ENCODE results near the gene NPAS3.

Gene NPAS3

DNA sequence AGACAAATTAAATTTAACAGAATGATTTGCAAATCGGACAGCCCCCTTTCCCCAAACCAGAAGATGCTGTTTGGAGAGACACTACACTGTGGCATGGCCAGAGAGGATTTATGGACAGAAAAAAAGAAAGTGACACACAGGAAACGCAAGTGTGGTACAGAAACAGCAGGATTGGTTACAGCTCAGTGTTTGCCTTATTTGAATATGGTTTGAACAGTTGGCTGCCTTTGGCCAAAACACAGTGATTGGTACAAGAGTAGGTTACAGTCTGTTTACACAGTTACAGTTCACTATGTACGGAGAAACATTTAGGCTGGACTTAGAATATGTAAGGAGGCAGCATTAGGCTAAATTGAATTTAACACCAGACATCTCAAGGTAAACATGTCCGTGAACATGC is 335.3 kb downstream of the NPAS3 start:
- no peak for DNase-seq

DNA sequence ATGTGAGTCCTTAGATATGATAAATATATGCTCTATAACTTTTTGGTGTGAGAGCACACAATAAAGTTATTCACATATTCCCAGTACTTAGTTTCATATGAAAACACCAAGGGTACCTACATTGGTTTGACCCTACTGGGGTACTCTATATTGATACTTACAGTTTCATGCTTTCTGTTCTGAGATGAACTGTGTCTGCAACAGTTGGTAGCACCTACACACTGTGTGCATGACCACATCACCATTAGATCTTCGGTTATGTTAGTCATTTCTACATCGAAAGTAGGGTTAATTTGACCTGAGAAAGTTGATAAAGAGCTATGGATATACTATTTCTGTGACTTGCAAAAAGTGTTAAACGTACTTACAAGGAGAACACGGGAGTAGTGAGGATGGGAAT is 337.2 kb downstream of the NPAS3 start:
- DNase-seq = no peak

- DNase-seq = no peak
These were observed 341.2 kb downstream of the NPAS3 start for GRCh38 chr14:33279865-33280264.

DNA sequence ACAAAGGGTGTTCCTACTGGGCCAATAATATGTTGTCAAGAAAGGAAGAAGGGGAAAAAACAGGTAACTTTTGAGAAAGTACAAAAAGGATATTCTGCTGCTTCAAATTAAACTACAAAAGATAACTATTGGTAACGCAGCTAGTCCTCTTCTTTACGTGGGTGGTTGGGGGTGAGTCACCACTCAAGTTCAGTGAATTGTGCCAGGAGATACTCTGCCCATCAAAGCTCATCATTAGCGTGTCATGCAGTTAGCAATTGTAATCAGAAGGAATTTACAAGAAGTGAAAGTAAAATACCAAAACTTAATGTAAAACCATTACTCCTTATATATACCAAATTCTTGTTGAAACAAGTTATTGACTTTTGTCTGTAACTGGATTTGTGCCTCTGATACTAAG is 342.0 kb downstream of the NPAS3 start:
- DNase-seq = no peak

DNA sequence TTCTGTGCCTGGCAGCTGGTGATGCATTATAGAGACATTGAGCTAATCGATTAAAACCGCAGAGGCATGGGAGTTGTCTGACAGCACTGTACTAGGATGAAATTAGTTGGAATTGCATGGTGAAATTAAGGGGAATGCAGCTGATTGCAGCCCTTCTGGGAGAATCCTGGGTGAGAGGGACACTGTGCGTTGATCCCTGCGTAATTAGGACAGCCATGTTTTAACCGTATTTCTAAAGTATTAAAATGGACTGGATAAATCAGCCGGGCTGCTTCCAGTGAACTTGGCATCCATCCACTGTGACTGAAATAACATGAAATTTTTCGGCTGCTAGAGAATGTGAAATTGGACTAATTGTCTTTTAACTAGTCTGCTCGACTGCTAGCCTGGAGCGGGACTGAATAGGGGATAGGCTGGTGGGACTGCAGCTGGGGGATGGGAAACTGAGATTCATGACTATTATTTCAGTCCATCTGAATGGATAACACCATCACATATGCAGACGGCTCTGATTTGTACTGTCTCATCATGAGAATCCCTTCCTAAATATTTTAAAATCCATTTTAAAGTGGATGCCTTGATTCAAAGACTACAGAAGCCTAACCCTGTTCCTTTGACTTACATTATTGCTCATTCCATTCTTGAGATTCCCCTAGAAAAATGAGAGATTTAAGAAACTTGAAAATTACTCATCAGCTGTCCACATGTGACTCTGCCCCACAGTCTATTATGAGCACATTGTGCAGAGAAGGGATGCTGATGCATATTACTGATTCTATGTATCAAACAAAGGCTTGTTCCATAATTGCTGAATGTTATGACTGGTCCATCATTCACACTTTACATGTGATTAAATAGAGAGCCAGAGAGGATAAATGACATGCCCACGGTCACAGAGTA is 343.9 kb downstream of the NPAS3 start:
- peak; percentile 27 for DNase-seq

- DNase-seq = no peak
These were observed 347.4 kb downstream of the NPAS3 start for GRCh38 chr14:33285902-33286700.

GRCh38 chr14:33287189-33287588 is 348.5 kb downstream of the NPAS3 start:
- no peak for DNase-seq

DNA sequence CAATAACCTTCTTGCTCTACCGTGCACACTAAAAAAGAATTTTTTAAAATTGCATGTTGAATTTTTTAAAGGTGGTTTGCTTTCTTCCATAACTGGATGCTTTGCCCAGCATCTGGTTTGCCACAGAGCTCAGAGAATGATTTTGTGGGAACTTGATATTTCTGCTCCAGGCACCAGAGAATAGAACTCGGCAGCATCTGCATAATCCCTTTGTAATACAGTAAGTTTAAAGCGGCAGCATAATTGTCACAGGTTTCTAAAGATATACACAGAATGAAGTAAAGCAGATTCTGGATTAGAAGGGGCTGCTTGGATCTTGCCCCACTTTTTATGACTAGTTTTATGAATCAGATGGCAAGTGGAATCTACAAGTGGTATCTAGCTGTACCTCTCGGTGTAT is 352.0 kb downstream of the NPAS3 start:
- no peak for DNase-seq

GRCh38 chr14:33291529-33292104 is 352.9 kb downstream of the NPAS3 start:
- no peak for DNase-seq

DNA sequence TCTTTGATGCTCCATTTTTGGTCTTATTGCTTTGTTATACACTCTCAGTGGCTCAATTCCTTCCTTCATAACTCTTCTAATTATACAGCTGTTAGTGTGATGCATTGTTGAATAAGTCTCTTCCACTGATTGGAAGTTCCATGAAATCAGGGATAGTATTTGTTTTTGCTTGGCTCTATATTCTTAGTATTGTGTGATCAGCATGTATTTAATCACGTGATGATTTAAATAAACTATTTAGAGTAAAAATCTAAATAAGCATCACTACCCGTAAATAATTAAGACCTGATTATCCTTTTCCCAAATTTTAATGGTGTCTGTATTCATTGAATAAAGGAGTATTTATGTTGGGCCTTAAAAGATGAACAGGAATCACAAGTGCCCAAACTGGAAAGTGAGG is 355.7 kb downstream of the NPAS3 start:
- DNase-seq = no peak

DNA sequence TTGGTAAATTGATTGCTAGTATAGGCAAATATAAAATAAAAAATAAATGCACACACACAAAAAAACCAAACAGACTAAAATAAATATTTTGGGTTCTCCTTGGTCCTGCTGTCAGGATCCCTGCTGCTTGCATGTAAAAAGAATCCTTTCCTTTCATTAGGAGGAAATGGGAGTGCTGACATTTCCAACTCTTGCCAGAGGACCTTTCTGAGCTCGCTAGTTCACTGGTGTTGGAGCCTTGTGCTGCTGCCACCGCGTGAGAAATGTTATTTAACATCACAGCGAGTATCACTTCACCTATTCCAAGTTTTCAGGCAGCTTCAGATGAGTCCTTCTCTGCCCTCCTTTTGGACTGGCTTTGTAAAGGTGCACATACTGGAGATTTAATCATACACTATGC is 358.9 kb downstream of the NPAS3 start:
- DNase-seq = no peak

- peak; percentile 49 for DNase-seq
These were observed 369.1 kb downstream of the NPAS3 start for GRCh38 chr14:33307691-33308251.

DNA sequence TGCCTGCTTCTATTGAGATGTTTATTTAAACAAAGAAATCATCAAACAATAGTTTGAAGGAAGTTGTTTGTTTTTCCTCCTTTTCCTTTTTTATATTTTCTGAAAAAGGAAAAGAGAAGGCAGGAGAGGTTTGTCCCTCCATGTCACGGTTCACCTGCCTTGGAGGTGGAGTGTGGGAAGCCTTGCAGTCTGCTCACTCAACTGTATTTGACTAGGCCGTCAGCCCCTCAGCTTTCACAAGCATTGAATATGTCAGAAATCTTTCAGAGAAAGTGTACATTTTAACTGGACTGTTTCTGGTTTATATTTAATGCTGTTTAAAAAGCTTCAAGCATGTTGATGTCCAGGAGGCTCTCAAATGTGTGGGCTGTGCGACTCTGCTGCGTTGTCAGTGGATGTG is 370.4 kb downstream of the NPAS3 start:
- DNase-seq = no peak

GRCh38 chr14:33315217-33315616 is 376.5 kb downstream of the NPAS3 start:
- DNase-seq = no peak

DNA sequence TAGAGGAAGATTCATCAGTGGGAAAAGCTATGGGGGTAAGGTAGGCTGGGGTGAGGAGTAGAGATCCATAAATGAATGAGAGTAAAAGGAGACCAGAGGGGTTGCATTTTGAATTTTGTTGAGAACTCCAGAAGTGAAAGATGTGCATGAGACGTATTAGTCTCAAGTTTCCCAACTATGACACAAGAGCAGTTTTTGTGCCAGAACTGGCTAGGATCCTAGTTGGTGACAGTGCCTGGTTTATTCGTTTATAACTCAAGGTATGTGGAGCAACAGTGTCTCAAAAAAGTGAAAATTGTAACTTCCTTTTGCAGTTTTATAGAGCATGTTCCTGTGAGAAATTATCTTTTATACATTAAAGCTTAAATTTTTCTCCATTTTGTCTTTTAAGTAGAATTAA is 377.0 kb downstream of the NPAS3 start:
- DNase-seq = peak; percentile 35

GRCh38 chr14:33317675-33318074 is 379.0 kb downstream of the NPAS3 start:
- DNase-seq = no peak

DNA sequence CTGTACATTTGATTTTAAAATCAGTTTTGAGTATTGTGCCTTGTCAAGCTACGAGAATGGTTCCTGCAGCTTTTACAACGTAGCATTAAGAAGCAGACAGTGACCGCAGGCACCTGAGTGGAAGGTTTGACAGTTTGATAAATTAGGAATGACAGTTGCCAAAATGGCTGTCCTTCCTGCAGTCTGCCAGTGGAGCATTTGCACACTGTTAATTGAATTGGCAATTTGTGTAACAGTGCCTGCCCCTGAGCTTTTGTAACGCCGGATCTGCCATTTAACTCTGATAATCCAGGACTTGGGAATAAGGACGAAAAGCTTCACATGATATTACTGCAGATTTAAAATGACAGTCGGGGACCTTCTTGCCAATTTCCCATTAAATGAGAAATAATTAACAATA is 385.3 kb downstream of the NPAS3 start:
- no peak for DNase-seq

DNA sequence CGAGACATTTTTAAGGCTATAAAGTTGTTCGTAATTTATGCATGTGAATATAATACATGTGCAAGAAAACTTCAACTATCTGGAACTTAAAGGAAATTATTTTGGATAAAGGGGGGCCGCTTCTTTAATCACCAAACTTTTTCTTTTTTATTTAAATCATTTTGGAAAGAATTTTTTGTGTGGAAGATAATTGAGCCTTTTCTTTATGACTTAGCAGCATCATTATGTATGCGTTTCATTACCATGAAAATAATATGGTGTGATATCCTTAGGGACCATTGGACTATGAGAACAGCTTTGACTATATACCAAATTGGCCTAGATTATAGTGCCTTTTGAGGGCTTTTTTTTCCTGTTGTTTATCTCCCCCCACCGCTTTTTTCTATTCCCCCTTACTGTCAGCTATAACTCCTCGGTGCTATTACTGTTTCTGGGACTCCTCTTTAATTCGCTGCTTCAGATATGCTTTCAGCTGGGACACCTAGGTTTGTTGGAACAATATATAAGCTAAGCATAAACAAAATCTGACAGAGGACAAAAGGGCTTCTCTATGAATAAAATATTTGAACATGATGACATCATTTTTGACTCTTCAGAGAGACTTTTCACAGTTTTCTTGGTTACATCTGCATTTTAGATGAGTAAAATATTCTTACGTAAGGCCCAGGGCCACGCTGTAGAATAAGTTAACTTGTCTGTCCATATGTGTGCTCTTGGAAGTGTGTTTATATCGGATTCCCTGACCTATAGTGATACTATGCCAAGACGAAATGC is 392.7 kb downstream of the NPAS3 start:
- DNase-seq = no peak

- DNase-seq = peak; percentile 58
These were observed 393.8 kb downstream of the NPAS3 start for GRCh38 chr14:33332497-33332896.

DNA sequence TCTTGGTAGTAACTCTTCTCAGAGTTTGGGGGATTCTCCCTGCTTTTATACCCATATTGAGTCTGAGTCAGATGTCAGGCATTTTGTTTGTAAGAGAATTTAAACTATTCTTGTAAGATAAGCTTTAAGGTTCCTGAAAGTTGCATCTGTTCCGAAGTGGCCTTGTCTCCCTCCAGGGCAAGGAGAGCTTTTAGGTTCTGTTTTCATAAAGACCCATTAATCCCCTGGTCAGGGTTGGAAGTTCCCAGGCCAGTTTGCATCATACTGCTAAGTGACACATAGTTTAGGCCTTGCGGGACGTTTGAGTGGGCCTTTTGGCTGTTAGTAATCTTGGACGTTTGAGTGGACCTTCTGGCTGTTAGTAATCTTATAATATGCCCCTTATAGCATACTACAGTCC is 396.7 kb downstream of the NPAS3 start:
- DNase-seq = no peak

GRCh38 chr14:33342299-33342974 is 403.8 kb downstream of the NPAS3 start:
- DNase-seq = no peak

- DNase-seq = no peak
These were observed 404.3 kb downstream of the NPAS3 start for GRCh38 chr14:33343016-33343415.
